ENCODE measurements around the gene SYT6.

DNA sequence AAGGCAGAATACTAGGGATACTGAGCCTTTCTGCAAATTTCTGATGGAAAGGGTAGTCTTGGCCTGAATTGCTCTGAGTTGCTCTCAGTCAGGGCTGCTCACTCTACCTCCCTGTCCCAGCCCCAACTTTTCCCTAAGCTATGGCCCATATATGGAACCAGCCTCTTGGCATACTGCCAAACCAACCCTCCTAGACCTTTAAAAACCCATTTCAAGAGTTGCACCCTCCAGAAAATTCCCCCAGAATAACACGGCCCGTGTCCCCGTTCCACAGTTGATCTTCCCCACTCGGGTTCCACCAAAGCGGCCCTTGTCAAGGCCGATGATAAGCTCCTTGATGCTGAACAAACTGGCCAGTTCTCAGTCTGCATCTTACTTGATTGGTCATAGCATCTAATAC is 25.4 kb downstream of the SYT6 start:
- TF ChIP-seq CTCF (IDR thresholded peaks at IDR 0.05 in 8 of 11, conservative IDR thresholded peaks at IDR 0.05 in 3 of 11) = no peak
- no peak for TF ChIP-seq POLR2A (IDR thresholded peaks at IDR 0.05)
